Astrocyte (in vitro differentiated cells and primary cell): ENCODE data around the gene RHBDD2. TPM values are rescaled to one million over a fixed set of nuclear protein-coding genes. Genes with fewer than 3 reads are reported as not detected.

Experiments used
- DNase-seq: peaks from one replicate; pipeline ENCODE4 v3.0.0-alpha.2; 2010; ENCODE audit warnings: low read depth
- FAIRE-seq: peaks from 2 replicates; lab custom pipeline; 2011; peaks lifted over from hg19 to GRCh38; lab: Jason Lieb, UNC
- H2AFZ ChIP-seq: 2 replicates; pipeline ENCODE4 v1.6.0; 2012; ENCODE audit warnings: low read depth, low read length, inconsistent platforms
- H3K27ac ChIP-seq: 2 replicates; pipeline ENCODE4 v1.5.1; 2011; ENCODE audit warnings: low read depth, low read length, inconsistent platforms
- H3K27me3 ChIP-seq: 2 replicates; pipeline ENCODE4 v1.6.0; 2011; ENCODE audit warnings: low read length, inconsistent platforms; ENCODE audit not compliant: insufficient read depth
- H3K36me3 ChIP-seq: 2 replicates; pipeline ENCODE4 v1.5.1; 2011; ENCODE audit warnings: low read length, inconsistent platforms; ENCODE audit not compliant: insufficient read depth
- H3K4me1 ChIP-seq: 2 replicates; pipeline ENCODE4 v1.5.1; 2011; ENCODE audit warnings: low read length, inconsistent platforms; ENCODE audit not compliant: insufficient read depth
- H3K4me2 ChIP-seq: 2 replicates; pipeline ENCODE4 v1.6.0; 2012; ENCODE audit warnings: low read length, inconsistent platforms
- H3K4me3 ChIP-seq: 2 replicates; pipeline ENCODE4 v1.5.1; 2011; ENCODE audit warnings: low read depth, mild to moderate bottlenecking, low read length, inconsistent platforms; ENCODE audit not compliant: insufficient read depth
- H3K79me2 ChIP-seq: 2 replicates; pipeline ENCODE4 v1.6.0; 2012; ENCODE audit warnings: mild to moderate bottlenecking, low read length, inconsistent platforms; ENCODE audit not compliant: insufficient read depth
- H3K9ac ChIP-seq: 2 replicates; pipeline ENCODE4 v1.6.0; 2012; ENCODE audit warnings: mild to moderate bottlenecking, low read length, inconsistent platforms
- H3K9me3 ChIP-seq: 2 replicates; pipeline ENCODE4 v1.5.1; 2012; ENCODE audit warnings: low read depth, mild to moderate bottlenecking, low read length, inconsistent platforms; ENCODE audit not compliant: insufficient read depth
- H4K20me1 ChIP-seq: 2 replicates; pipeline ENCODE4 v1.6.0; 2012; ENCODE audit warnings: low read length, inconsistent platforms; ENCODE audit not compliant: insufficient read depth
- H3K27ac Mint-ChIP-seq: one replicate; pipeline ENCODE4 v1.8.0; 2021; ENCODE audit warnings: mild to moderate bottlenecking, mixed read lengths; ENCODE audit not compliant: unreplicated experiment
- H3K27me3 Mint-ChIP-seq: one replicate; pipeline ENCODE4 v1.8.0; 2021; ENCODE audit warnings: low read depth, mixed read lengths; ENCODE audit not compliant: unreplicated experiment
- H3K36me3 Mint-ChIP-seq: one replicate; pipeline ENCODE4 v1.8.0; 2021; ENCODE audit warnings: low read depth, mixed read lengths; ENCODE audit not compliant: unreplicated experiment
- H3K4me1 Mint-ChIP-seq: one replicate; pipeline ENCODE4 v1.8.0; 2021; ENCODE audit warnings: low read depth, mixed read lengths; ENCODE audit not compliant: unreplicated experiment
- H3K4me3 Mint-ChIP-seq: one replicate; pipeline ENCODE4 v1.8.0; 2021; ENCODE audit warnings: mild to moderate bottlenecking, moderate library complexity, mixed read lengths; ENCODE audit not compliant: unreplicated experiment
- H3K9me3 Mint-ChIP-seq: one replicate; pipeline ENCODE4 v1.8.0; 2021; ENCODE audit warnings: mild to moderate bottlenecking, mixed read lengths; ENCODE audit not compliant: unreplicated experiment
- CTCF ChIP-seq: IDR thresholded peaks from 2 replicates; pipeline ENCODE4 v1.5.1; 2011; ENCODE audit warnings: low read depth, mild to moderate bottlenecking, inconsistent platforms, low read length, moderate library complexity; ENCODE audit not compliant: insufficient read depth
- EZH2 ChIP-seq: IDR thresholded peaks from 2 replicates; pipeline ENCODE4 v1.6.1; 2012; ENCODE audit warnings: mild to moderate bottlenecking, low read length, inconsistent platforms; ENCODE audit not compliant: insufficient read depth
- total RNA-seq: library from RNA; stranded (reverse); gene quantifications from 2 replicates; pipeline ENCODE4 v1.2.1, GENCODE V29; 2021

RHBDD2 gene
- total RNA-seq, 1 donor from 2014 or later = 55.0 TPM

GRCh38 chr7:75916685-75917634 is 38.1 kb downstream of the RHBDD2 start:
- H3K27ac ChIP-seq = no peak overlapping the region
- FAIRE-seq = no peak
- peak overlapping the region; percentile 99 for H3K4me2 ChIP-seq
- no peaks in the 10 kb centered on the region for H3K9me3 ChIP-seq
- TF ChIP-seq EZH2 (no peak), CTCF (no peak)
- Mint-ChIP-seq H3K27ac (no peak overlapping the region), H3K9me3 (peaks cover 2% of the 10 kb centered on the region), H3K27me3 (no peaks in the 10 kb centered on the region), H3K4me1 (peaks cover 3% of the 10 kb centered on the region), H3K4me3 (peak overlapping the region; percentile 92), H3K36me3 (peaks cover 2% of the 10 kb centered on the region)
- peaks cover 62% of the 10 kb centered on the region for H3K79me2 ChIP-seq
- H4K20me1 ChIP-seq = peaks cover 60% of the 10 kb centered on the region
- H3K27me3 ChIP-seq = no peaks in the 10 kb centered on the region
- no peak overlapping the region for H3K4me3 ChIP-seq
- no peaks in the 10 kb centered on the region for H3K36me3 ChIP-seq
- peaks cover 19% of the 10 kb centered on the region for H3K4me1 ChIP-seq
- H3K9ac ChIP-seq = no peak overlapping the region
- DNase-seq = no peak
- no peak overlapping the region for H2AFZ ChIP-seq

GRCh38 chr7:75920431-75921161 is 41.8 kb downstream of the RHBDD2 start:
- H3K79me2 ChIP-seq = peaks cover 84% of the 10 kb centered on the region
- FAIRE-seq = no peak

More at GRCh38 chr7:75920431-75921161, 41.8 kb downstream of the RHBDD2 start:
- no peak overlapping the region for H3K4me3 ChIP-seq
- H4K20me1 ChIP-seq = peaks cover 85% of the 10 kb centered on the region
- H3K9ac ChIP-seq = no peak overlapping the region
- no peak overlapping the region for H3K4me2 ChIP-seq
- H3K9me3 Mint-ChIP-seq = peaks cover 2% of the 10 kb centered on the region
- no peaks in the 10 kb centered on the region for H3K27me3 ChIP-seq
- H2AFZ ChIP-seq = no peak overlapping the region
- no peaks in the 10 kb centered on the region for H3K27me3 Mint-ChIP-seq
- no peak overlapping the region for H3K4me3 Mint-ChIP-seq
- no peak overlapping the region for H3K27ac Mint-ChIP-seq
- no peak overlapping the region for H3K27ac ChIP-seq
- peak; percentile 42 for DNase-seq
- peaks cover 12% of the 10 kb centered on the region for H3K4me1 ChIP-seq
- H3K36me3 ChIP-seq = no peaks in the 10 kb centered on the region
- peaks cover 3% of the 10 kb centered on the region for H3K4me1 Mint-ChIP-seq
- peaks cover 2% of the 10 kb centered on the region for H3K36me3 Mint-ChIP-seq
- TF ChIP-seq EZH2 (no peak), CTCF (no peak)
- H3K9me3 ChIP-seq = no peaks in the 10 kb centered on the region
